ENCODE results near the gene KRTAP4-9.
"Not testable (repeated sequence)": the region's sequence is repeated elsewhere in the genome, so short reads cannot be mapped to it uniquely, and the experiment has no call there.

KRTAP4-9 gene

DNA sequence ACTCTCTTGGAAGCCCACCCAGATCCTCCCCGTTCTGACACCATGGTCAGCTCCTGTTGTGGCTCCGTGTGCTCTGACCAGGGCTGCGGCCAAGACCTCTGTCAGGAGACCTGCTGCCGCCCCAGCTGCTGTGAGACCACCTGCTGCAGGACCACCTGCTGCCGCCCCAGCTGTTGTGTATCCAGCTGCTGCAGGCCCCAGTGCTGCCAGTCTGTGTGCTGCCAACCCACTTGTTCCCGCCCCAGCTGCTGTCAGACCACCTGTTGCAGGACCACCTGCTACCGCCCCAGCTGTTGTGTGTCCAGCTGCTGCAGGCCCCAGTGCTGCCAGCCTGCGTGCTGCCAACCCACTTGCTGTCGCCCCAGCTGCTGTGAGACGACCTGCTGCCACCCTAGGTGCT is at the start of gene KRTAP4-9:
KRTAP4-9 (plus strand) TSS at position 43 of the 400 bp plus-strand sequence; CDS start at position 43, 0 bp downstream.
- DNase-seq (ENCODE audit: low read depth in 2 of 2) = not testable (repeated sequence)

DNA sequence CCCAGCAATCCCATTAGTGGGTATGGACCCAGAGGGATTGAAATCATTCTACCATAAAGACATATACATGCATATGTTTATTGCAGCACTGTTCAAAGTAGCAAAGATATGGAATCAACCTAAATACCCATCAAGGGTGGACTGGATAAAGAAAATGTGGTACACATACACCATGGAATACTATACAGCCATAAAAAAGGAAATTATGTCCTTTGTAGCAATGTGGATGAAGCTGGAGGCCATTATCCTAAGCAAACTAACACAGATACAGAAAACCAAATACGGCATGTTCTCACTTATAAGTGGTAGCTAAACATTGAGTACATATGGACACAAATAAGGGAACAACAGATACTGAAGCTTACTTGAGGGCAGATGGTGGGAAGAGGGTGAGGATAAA is 47.6 kb upstream of the KRTAP4-9 start:
- no peak for DNase-seq (ENCODE audit: low read depth in 2 of 2)

DNA sequence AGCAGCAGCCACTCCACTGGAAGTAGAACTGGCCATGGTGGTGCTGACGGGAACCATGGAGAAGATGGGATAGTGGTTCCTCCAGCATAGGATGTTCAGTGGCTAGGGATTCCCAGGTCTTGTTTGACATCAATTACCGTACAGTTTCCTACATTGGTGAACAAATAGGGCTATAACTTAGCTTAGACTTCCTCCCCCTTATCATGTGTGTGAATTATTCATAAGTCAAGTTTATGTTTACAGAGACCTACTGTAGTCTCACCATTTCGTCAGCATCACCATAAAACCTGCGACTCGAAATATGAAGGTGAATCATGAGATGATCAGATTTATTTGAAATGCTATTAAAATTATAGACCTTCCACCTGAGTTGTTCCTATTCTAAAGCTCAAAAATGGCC is 46.4 kb upstream of the KRTAP4-9 start:
- DNase-seq (ENCODE audit: low read depth in 2 of 2) = no peak

DNA sequence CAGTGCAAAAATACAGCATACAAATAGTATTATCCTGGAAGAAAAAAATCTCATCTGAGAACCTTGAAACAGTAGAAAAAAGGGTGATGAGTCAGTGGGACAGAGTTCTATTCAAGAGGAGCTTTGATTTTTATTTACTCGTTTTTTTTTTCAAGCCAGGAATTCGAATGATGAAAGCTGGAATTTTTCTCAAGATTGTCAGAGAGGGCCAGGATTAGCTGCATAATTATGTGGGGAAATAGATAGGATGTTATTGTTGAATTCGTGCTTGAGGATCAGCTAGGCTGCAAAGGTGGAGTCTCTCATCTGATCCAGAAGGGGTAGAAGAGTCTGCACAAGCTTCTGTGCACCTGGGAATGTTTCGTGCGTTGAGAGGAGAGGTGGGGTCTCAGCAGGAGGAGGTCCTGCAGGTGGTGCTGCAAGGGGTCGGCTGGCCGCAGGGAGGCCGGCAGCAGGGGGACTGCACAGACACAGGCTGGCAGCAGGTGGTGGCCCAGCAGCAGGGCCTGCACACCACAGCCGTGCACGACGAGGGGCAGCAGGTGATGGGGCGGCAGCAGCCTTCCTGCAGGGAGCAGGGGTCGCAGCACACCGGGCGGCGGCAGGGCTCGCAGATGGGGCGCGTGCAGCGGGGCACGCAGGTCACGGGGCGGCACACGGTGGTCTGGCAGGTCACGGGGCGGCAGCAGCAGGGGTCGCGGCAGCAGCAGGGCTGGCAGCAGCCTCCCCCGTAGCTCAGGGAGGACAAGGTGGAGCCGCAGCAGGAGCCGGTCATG is 45.7 kb upstream of the KRTAP4-9 start:
- DNase-seq (ENCODE audit: low read depth in 2 of 2) = peak; percentile 93

GRCh38 chr17:41060052-41060604 is 45.1 kb upstream of the KRTAP4-9 start, which contains the start of gene KRTAP2-3:
Gene KRTAP2-3 (minus strand): TSS chr17:41060114. CDS start chr17:41060050, 64 bp downstream.
- peak; percentile 91 to 92 for DNase-seq (ENCODE audit: low read depth in 2 of 2)

GRCh38 chr17:41061964-41062363 is 43.2 kb upstream of the KRTAP4-9 start:
- peak; percentile 97 to 98 for DNase-seq (ENCODE audit: low read depth in 2 of 2)

DNA sequence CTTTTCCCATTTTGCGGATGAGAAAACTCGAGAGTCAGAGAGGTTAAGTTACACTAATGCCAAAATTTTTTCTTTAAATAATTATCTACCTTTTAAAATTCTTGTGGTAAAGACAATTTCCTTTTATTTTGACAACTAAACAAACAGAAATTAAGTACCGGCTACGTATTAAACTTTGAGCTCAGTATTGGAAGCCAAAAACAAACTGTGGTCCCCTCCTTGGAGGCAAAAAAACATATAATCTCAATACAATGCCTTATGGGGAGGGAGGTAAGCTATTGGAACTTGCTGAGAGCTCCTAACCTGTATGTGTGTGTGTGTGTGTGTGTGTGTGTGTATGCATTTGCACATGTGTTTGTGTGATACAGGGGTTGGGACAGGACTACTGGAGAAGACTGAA is 41.7 kb upstream of the KRTAP4-9 start:
- DNase-seq (ENCODE audit: low read depth in 2 of 2) = no peak

- no peak for DNase-seq (ENCODE audit: low read depth in 2 of 2)
These were observed 40.9 kb upstream of the KRTAP4-9 start for GRCh38 chr17:41064301-41064700.

DNA sequence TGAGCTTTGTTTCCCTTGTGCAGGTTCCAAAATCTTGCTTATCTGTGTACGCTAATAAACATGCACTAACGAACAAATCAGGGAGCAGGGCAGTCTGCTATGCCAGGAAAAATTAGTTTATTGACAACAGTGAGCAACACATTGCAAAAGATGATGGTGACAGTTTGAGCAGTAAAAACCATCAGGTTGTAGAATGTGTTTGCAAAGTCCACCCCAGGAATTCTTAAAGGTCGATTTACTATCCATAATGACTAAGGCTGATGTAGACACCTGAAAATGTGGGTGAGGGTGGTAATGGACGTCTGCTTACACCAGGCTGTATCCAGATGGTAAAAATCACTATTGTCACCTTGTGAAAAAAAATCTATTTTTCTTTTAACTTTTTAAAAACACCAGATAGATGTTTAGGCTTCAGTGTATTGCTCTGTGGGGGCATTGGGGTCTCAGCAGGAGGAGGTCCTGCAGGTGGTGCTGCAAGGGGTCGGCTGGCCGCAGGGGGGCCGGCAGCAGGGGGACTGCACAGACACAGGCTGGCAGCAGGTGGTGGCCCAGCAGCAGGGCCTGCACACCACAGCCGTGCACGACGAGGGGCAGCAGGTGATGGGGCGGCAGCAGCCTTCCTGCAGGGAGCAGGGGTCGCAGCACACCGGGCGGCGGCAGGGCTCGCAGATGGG is 40.0 kb upstream of the KRTAP4-9 start:
- not testable (repeated sequence) for DNase-seq (ENCODE audit: low read depth in 2 of 2)

DNA sequence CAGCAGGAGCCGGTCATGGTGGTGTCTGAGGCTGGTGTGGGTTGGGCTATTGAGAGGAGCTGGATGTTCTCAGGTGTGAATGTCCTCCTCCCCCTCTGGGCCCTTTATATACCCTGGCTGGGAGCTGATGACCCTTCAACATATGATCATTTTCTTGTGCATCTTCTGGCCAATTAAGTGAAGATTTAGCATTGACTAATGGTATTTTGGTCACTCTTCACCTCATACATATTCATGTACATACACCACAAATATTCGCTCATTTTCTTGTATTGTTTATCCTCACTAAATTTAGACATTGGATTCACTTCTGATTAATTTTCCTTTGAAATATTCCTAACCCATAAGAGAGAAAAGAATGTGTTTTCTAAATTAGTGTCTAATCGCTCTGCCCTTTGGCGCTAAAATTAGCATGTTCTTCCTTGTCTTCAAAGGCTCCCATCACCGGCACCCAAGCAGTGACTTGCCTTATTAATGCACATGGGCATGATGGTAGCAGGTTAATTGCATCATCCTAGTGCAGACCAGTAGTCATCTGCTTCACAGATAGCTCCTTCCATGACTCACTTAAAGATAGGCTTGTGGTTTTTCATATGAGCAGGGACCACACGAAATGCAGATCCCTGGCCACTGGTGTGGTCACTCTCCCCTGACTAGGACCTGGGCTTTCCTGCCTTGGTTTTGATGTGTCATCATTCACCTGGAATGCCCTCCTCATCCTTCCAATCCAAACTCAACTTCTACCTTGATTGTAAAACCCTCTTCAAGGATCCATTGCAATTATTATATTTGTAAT is 39.2 kb upstream of the KRTAP4-9 start, which contains the start of gene KRTAP2-4:
KRTAP2-4 (minus strand) TSS at position 51 of the 796 bp plus-strand sequence; CDS start at position 17, 34 bp downstream.
- peak; percentile 71 to 72 for DNase-seq (ENCODE audit: low read depth in 2 of 2)

DNA sequence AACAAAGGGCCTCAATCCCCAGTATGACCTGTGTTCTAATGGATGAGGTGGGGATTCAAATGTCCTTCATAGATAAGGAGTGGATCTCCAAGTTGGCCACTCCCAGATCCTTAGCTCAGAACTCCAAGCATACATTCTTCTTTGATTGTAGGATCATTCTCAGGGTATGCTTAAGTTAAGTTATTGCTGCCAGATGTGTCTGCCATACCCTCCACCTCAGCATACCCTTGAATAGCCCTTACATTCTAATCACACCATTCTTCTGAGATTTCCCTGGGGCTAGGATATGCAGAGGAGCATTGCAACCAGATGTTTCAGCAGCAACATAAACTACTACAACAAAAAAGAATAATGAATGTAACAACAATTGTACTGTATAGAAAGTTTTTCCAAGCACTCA is 37.9 kb upstream of the KRTAP4-9 start:
- peak; percentile 86 to 87 for DNase-seq (ENCODE audit: low read depth in 2 of 2)

- DNase-seq (ENCODE audit: low read depth in 2 of 2) = no peak
These were observed 36.2 kb upstream of the KRTAP4-9 start for GRCh38 chr17:41069031-41069430.

DNA sequence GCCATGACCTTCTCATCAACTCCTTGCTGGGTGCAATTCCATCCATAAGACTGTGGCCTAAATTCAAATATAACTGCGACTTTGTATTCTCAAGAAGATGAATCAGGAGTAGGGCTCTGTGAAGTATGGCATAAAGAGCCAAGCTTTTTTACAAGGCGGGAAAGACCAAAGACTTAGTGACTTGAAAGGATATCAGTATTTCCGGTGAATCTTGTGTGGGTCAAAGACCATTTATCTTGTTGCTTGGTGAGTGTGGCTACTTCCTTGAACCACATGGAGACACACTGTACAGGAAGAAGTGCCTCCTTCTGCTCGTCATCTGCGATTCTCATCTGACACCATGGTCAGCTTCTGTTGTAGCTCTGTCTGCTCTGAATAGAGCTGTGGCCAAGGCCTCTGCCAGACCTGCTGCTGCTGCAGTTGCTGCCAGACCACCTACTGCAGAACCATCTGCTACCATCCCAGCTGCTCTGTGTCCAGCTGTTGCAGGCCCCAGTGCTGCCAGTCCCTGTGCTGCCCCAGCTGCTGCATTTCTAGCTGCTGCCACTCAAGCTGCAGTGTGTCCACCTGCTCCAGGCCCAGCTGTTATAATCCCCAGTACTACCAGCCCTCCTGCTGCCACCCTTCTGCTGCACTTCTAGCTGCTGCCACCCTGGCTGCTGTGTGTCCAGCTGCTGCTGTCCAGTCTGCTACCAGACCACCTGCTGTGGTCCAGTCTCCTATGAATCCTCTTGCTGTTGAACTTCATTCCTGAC is 33.4 kb upstream of the KRTAP4-9 start:
- no peak for DNase-seq (ENCODE audit: low read depth in 2 of 2)

- no peak for DNase-seq (ENCODE audit: low read depth in 2 of 2)
These were observed 31.5 kb upstream of the KRTAP4-9 start for GRCh38 chr17:41073676-41074075.

- no peak for DNase-seq (ENCODE audit: low read depth in 2 of 2)
These were observed 28.4 kb upstream of the KRTAP4-9 start for GRCh38 chr17:41076788-41077187.

GRCh38 chr17:41082626-41083025 is 22.6 kb upstream of the KRTAP4-9 start:
- DNase-seq (ENCODE audit: low read depth in 2 of 2) = no peak

DNA sequence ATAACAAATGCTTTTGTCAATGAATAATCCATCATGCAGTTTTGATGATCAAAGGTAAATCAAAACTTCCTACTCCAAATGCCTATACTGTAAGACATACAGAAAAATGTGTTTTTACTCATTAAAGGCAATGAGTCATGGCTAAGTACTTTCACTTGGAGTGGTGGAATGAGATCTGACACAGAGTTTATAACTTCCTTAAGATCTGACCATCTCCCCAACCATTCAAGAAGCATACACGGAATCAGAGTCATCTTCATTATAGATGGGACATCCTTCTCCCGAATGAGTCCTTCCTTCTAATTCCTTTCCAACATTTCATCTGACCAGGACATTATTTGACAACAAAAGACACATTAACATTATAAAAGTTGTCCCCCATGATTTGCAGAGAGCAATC is 21.8 kb upstream of the KRTAP4-9 start:
- DNase-seq (ENCODE audit: low read depth in 2 of 2) = peak in 1 of 2 experiments; percentile 51

DNA sequence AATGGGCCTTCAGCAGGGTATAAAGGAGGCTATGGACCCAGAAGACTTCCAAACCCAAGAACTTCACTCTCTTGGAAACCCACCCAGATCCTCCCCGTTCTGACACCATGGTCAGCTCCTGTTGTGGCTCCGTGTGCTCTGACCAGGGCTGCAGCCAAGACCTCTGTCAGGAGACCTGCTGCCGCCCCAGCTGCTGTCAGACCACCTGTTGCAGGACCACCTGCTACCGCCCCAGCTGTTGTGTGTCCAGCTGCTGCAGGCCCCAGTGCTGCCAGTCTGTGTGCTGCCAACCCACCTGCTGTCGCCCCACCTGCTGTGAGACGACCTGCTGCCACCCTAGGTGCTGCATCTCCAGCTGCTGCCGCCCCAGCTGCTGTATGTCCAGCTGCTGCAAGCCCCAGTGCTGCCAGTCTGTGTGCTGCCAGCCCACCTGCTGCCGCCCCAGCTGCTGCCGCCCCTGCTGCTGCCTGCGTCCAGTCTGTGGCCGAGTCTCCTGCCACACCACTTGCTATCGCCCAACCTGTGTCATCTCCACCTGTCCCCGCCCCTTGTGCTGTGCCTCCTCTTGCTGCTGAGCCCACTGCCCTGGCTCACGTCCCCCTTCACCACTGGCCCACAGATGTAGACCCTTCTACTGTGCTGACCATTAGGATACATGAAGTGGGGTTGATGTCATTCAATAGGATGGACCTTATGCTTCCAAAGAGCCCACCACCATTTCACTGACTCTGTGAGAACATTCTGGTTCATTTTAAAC is 20.9 kb upstream of the KRTAP4-9 start, which contains the start of gene KRTAP4-7:
KRTAP4-7 (plus strand) TSS at position 51 of the 757 bp plus-strand sequence; CDS start at position 108, 57 bp downstream.
- not testable (repeated sequence) for DNase-seq (ENCODE audit: low read depth in 2 of 2)

GRCh38 chr17:41088760-41089352 is 16.3 kb upstream of the KRTAP4-9 start:
- not testable (repeated sequence) for DNase-seq (ENCODE audit: low read depth in 2 of 2)

DNA sequence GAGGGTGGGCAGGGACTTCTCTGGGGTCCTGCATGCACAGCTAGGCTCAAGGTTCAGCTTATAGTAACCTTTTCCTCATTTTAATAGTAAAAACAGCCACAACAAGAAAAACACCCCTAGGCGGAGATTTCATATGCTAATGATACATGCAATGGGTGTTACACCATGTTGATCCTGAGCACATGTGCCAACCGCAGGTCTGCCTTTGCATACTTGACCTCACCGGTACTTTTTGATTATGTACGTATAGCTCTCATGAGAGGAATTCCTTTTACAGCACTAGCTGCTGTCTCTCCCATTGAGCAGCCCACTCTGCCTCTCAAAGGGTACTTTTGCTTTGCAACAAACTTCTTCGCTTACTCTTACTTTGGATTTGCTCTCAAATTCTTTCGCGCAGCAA is 9.1 kb upstream of the KRTAP4-9 start:
- DNase-seq (ENCODE audit: low read depth in 2 of 2) = no peak

All from fibroblast of skin of left quadriceps (primary cell).